ENCODE results near the gene L1TD1. TPM values are rescaled to one million over a fixed set of nuclear protein-coding genes. Genes with fewer than 3 reads are reported as not detected.

L1TD1 gene
- total RNA-seq, 2 experiments from 2014 or later, result not detected

GRCh38 chr1:62185677-62186076 is 9.0 kb upstream of the L1TD1 start:
- no peak overlapping the region for H3K27ac Mint-ChIP-seq
- TF ChIP-seq, protein P1, sequence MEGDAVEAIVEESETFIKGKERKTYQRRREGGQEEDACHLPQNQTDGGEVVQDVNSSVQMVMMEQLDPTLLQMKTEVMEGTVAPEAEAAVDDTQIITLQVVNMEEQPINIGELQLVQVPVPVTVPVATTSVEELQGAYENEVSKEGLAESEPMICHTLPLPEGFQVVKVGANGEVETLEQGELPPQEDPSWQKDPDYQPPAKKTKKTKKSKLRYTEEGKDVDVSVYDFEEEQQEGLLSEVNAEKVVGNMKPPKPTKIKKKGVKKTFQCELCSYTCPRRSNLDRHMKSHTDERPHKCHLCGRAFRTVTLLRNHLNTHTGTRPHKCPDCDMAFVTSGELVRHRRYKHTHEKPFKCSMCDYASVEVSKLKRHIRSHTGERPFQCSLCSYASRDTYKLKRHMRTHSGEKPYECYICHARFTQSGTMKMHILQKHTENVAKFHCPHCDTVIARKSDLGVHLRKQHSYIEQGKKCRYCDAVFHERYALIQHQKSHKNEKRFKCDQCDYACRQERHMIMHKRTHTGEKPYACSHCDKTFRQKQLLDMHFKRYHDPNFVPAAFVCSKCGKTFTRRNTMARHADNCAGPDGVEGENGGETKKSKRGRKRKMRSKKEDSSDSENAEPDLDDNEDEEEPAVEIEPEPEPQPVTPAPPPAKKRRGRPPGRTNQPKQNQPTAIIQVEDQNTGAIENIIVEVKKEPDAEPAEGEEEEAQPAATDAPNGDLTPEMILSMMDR (IDR thresholded peaks at IDR 0.05), result no peak
- ATAC-seq (no peak), DNase-seq (no peak)
- no peaks in the 10 kb centered on the region for H3K36me3 Mint-ChIP-seq (ENCODE audit: low read depth)
- no peak overlapping the region for H3K4me3 Mint-ChIP-seq
- intact Hi-C loops (cut with micrococcal nuclease), result no loop called here
- no peaks in the 10 kb centered on the region for H3K27me3 Mint-ChIP-seq
- H3K9me3 Mint-ChIP-seq, result no peaks in the 10 kb centered on the region
- POLR2A ChIA-PET, result no interaction called here
- CTCF ChIA-PET, result interaction anchor here (1.1 to 2.9 kb wide), 4 partner anchors 10 to 102 kb away, joined by 3 to 14 read pairs (median 3); no protein-coding TSS in a partner anchor
- H3K4me1 Mint-ChIP-seq (ENCODE audit: low read depth), result no peaks in the 10 kb centered on the region

GRCh38 chr1:62187548-62187947 is 7.1 kb upstream of the L1TD1 start:
- no peaks in the 10 kb centered on the region for H3K4me1 Mint-ChIP-seq (ENCODE audit: low read depth)
- ChIA-PET CTCF (interaction anchor here (2.2 kb wide), 1 partner anchor 12 kb away, joined by 8 read pairs; no protein-coding TSS in a partner anchor), POLR2A (no interaction called here)
- ATAC-seq (no peak), DNase-seq (no peak)
- H3K27ac Mint-ChIP-seq, result no peak overlapping the region
- no peaks in the 10 kb centered on the region for H3K27me3 Mint-ChIP-seq
- H3K9me3 Mint-ChIP-seq, result no peaks in the 10 kb centered on the region
- TF ChIP-seq, protein P1 (IDR thresholded peaks at IDR 0.05), result no peak
- no peak overlapping the region for H3K4me3 Mint-ChIP-seq
- no peaks in the 10 kb centered on the region for H3K36me3 Mint-ChIP-seq (ENCODE audit: low read depth)
- intact Hi-C loops (cut with micrococcal nuclease), result no loop called here

GRCh38 chr1:62188111-62188510 is 6.5 kb upstream of the L1TD1 start:
- H3K27me3 Mint-ChIP-seq, result no peaks in the 10 kb centered on the region
- intact Hi-C loops (cut with micrococcal nuclease), result no loop called here
- ATAC-seq (no peak), DNase-seq (no peak)
- TF ChIP-seq, protein P1 (IDR thresholded peaks at IDR 0.05), result no peak
- H3K4me3 Mint-ChIP-seq, result no peak overlapping the region
- H3K27ac Mint-ChIP-seq, result no peak overlapping the region
- H3K9me3 Mint-ChIP-seq, result no peaks in the 10 kb centered on the region
- no peaks in the 10 kb centered on the region for H3K36me3 Mint-ChIP-seq (ENCODE audit: low read depth)
- no peaks in the 10 kb centered on the region for H3K4me1 Mint-ChIP-seq (ENCODE audit: low read depth)
- POLR2A ChIA-PET, result no interaction called here
- CTCF ChIA-PET, result interaction anchor here (2.2 kb wide), 1 partner anchor 13 kb away, joined by 8 read pairs; no protein-coding TSS in a partner anchor

- intact Hi-C loops (cut with micrococcal nuclease), result no loop called here
- ChIA-PET CTCF (no interaction called here), POLR2A (no interaction called here)
- peaks cover 4% of the 10 kb centered on the region for H3K4me1 Mint-ChIP-seq (ENCODE audit: low read depth)
- TF ChIP-seq, protein P1 (IDR thresholded peaks at IDR 0.05), result no peak
- no peaks in the 10 kb centered on the region for H3K9me3 Mint-ChIP-seq
- ATAC-seq (no peak), DNase-seq (no peak)
- no peak overlapping the region for H3K4me3 Mint-ChIP-seq
- no peaks in the 10 kb centered on the region for H3K36me3 Mint-ChIP-seq (ENCODE audit: low read depth)
- H3K27ac Mint-ChIP-seq, result no peak overlapping the region
- peaks cover 23% of the 10 kb centered on the region for H3K27me3 Mint-ChIP-seq
Measured at GRCh38 chr1:62196086-62196690, 1.5 kb downstream of the L1TD1 start.

- no peaks in the 10 kb centered on the region for H3K9me3 Mint-ChIP-seq
- TF ChIP-seq, protein P1 (IDR thresholded peaks at IDR 0.05), result no peak
- H3K4me3 Mint-ChIP-seq, result no peak overlapping the region
Measured at GRCh38 chr1:62198069-62198780, 3.6 kb downstream of the L1TD1 start.

More at GRCh38 chr1:62198069-62198780, 3.6 kb downstream of the L1TD1 start:
- Mint-ChIP-seq H3K36me3 (ENCODE audit: low read depth) (no peaks in the 10 kb centered on the region), H3K27me3 (peaks cover 22% of the 10 kb centered on the region), H3K27ac (no peak overlapping the region), H3K4me1 (ENCODE audit: low read depth) (peaks cover 4% of the 10 kb centered on the region)
- ATAC-seq, result no peak
- POLR2A ChIA-PET, result interaction anchor here (0.7 kb wide), 1 partner anchor 239 kb away, joined by 3 read pairs; the partner anchor contains the start of gene USP1
- DNase-seq, result no peak
- CTCF ChIA-PET, result interaction anchor here (0.7 to 1.7 kb wide), 3 partner anchors 22 to 1240 kb away, joined by 3 to 6 read pairs (median 3); no protein-coding TSS in a partner anchor
- intact Hi-C loops (cut with micrococcal nuclease), result no loop called here

Measured in activated CD8-positive, alpha-beta T cell treated with anti-CD3 and anti-CD28 coated beads for 36 hours (primary cell).